ENCODE results near the gene LCN15. TPM values are rescaled to one million over a fixed set of nuclear protein-coding genes. Genes with fewer than 3 reads are reported as not detected.
A peak's percentile ranks its signal among the peaks of the same experiment; 100 is the strongest.
"Not testable (repeated sequence)": the region's sequence is repeated elsewhere in the genome, so short reads cannot be mapped to it uniquely, and the experiment has no call there.

LCN15 gene
- total RNA-seq, 1 donor from 2014 or later = not detected

GRCh38 chr9:136803551-136804508 is 39.5 kb upstream of the LCN15 start:
- TF ChIP-seq CTCF (IDR thresholded peaks at IDR 0.05) = no peak
- Mint-ChIP-seq H3K36me3 (ENCODE audit: unreplicated experiment) (no peaks in the 10 kb centered on the region), H3K4me1 (ENCODE audit: unreplicated experiment) (peaks cover 22% of the 10 kb centered on the region), H3K27me3 (ENCODE audit: unreplicated experiment) (peaks cover 13% of the 10 kb centered on the region), H3K4me3 (ENCODE audit: unreplicated experiment) (no peak overlapping the region), H3K27ac (ENCODE audit: unreplicated experiment) (no peak overlapping the region), H3K9me3 (ENCODE audit: unreplicated experiment) (no peaks in the 10 kb centered on the region)
- no peak for DNase-seq (ENCODE audit: extremely low spot score, unreplicated experiment)

GRCh38 chr9:136803009-136803550 is 38.8 kb upstream of the LCN15 start:
- peaks cover 13% of the 10 kb centered on the region for H3K27me3 Mint-ChIP-seq (ENCODE audit: unreplicated experiment)
- H3K4me3 Mint-ChIP-seq (ENCODE audit: unreplicated experiment); H3K36me3 Mint-ChIP-seq (ENCODE audit: unreplicated experiment); H3K9me3 Mint-ChIP-seq (ENCODE audit: unreplicated experiment); H3K27ac Mint-ChIP-seq (ENCODE audit: unreplicated experiment); DNase-seq (ENCODE audit: extremely low spot score, unreplicated experiment): not testable (repeated sequence)
- peaks cover 21% of the 10 kb centered on the region for H3K4me1 Mint-ChIP-seq (ENCODE audit: unreplicated experiment)

GRCh38 chr9:136802321-136802720 is 38.0 kb upstream of the LCN15 start:
- peaks cover 21% of the 10 kb centered on the region for H3K4me1 Mint-ChIP-seq (ENCODE audit: unreplicated experiment)
- peaks cover 13% of the 10 kb centered on the region for H3K27me3 Mint-ChIP-seq (ENCODE audit: unreplicated experiment)
- no peak overlapping the region for H3K4me3 Mint-ChIP-seq (ENCODE audit: unreplicated experiment)
- no peak for DNase-seq (ENCODE audit: extremely low spot score, unreplicated experiment)
- H3K36me3 Mint-ChIP-seq (ENCODE audit: unreplicated experiment) = no peaks in the 10 kb centered on the region
- TF ChIP-seq CTCF (IDR thresholded peaks at IDR 0.05) = no peak
- H3K9me3 Mint-ChIP-seq (ENCODE audit: unreplicated experiment) = no peaks in the 10 kb centered on the region
- H3K27ac Mint-ChIP-seq (ENCODE audit: unreplicated experiment) = no peak overlapping the region

GRCh38 chr9:136799854-136800657 is 35.7 kb upstream of the LCN15 start:
- no peak for DNase-seq (ENCODE audit: extremely low spot score, unreplicated experiment)
- Mint-ChIP-seq H3K9me3 (ENCODE audit: unreplicated experiment) (no peaks in the 10 kb centered on the region), H3K27me3 (ENCODE audit: unreplicated experiment) (peaks cover 19% of the 10 kb centered on the region), H3K4me1 (ENCODE audit: unreplicated experiment) (peaks cover 24% of the 10 kb centered on the region), H3K27ac (ENCODE audit: unreplicated experiment) (peak overlapping the region; percentile 31), H3K4me3 (ENCODE audit: unreplicated experiment) (peak overlapping the region; percentile 72), H3K36me3 (ENCODE audit: unreplicated experiment) (no peaks in the 10 kb centered on the region)
- TF ChIP-seq CTCF (IDR thresholded peaks at IDR 0.05) = no peak

GRCh38 chr9:136799079-136799853 is 34.9 kb upstream of the LCN15 start:
- Mint-ChIP-seq H3K36me3 (ENCODE audit: unreplicated experiment) (no peaks in the 10 kb centered on the region), H3K9me3 (ENCODE audit: unreplicated experiment) (no peaks in the 10 kb centered on the region), H3K27ac (ENCODE audit: unreplicated experiment) (no peak overlapping the region), H3K4me3 (ENCODE audit: unreplicated experiment) (no peak overlapping the region), H3K27me3 (ENCODE audit: unreplicated experiment) (peaks cover 19% of the 10 kb centered on the region), H3K4me1 (ENCODE audit: unreplicated experiment) (peaks cover 24% of the 10 kb centered on the region)
- no peak for TF ChIP-seq CTCF (IDR thresholded peaks at IDR 0.05)
- no peak for DNase-seq (ENCODE audit: extremely low spot score, unreplicated experiment)
